H1 (cell line): Measurements from ENCODE around the gene MAGI3.

Experiments used
- CHD1 ChIP-seq: IDR thresholded peaks from 2 replicates; pipeline ENCODE4 v1.6.1; 2012; ENCODE audit warnings: low read depth, low read length, improper control_type of control experiment
- EP300 ChIP-seq, 2 experiments: IDR thresholded peaks; 1 replicate in 1 of 2; 2 replicates in 1 of 2; pipeline ENCODE4 v1.6.1; 2011 to 2012; ENCODE audit warnings: low read depth in 2 of 2, low read length in 2 of 2, mild to moderate bottlenecking in 2 of 2, borderline replicate concordance in 1 of 2, inconsistent platforms in 1 of 2, moderate library complexity in 1 of 2
- EZH2 ChIP-seq: fragments of 200-600 bp; sonication (generic); IDR thresholded peaks from 2 replicates; pipeline ENCODE4 v1.7.1; 2012; ENCODE audit warnings: low read depth, mild to moderate bottlenecking, moderate library complexity, low read length, inconsistent platforms; ENCODE audit not compliant: severe bottlenecking
- HDAC2 ChIP-seq, 2 experiments: fragments of 300-600 bp in 1 of 2; sonication (generic) in 1 of 2; IDR thresholded peaks; 2 replicates each; pipeline ENCODE4 v1.6.1; 2011 to 2012; ENCODE audit warnings: low read depth in 2 of 2, low read length in 2 of 2, mild to moderate bottlenecking in 2 of 2, moderate library complexity in 2 of 2, borderline replicate concordance in 1 of 2, inconsistent platforms in 1 of 2
- NANOG ChIP-seq: IDR thresholded peaks from 2 replicates; pipeline ENCODE4 v1.6.1; 2011; ENCODE audit warnings: low read length, low read depth, mild to moderate bottlenecking, inconsistent platforms; ENCODE audit not compliant: insufficient read depth, poor library complexity, severe bottlenecking
- POLR2A ChIP-seq, 2 experiments: IDR thresholded peaks; 1 replicate in 1 of 2; 2 replicates in 1 of 2; pipeline ENCODE4 v1.6.1; 2011; ENCODE audit warnings: low read depth in 2 of 2, low read length in 2 of 2, mild to moderate bottlenecking in 2 of 2; ENCODE audit errors: control extremely low read depth in 1 of 2
- POLR2AphosphoS5 ChIP-seq: IDR thresholded peaks from 2 replicates; pipeline ENCODE4 v1.6.1; 2011; ENCODE audit warnings: low read depth, low read length
- SIN3A ChIP-seq, 2 experiments: IDR thresholded peaks in 1 of 2; conservative IDR thresholded peaks in 1 of 2; 2 replicates each; pipeline ENCODE4 v1.6.1; 2011 to 2012; ENCODE audit warnings: low read length in 2 of 2, improper control_type of control experiment in 1 of 2, low read depth in 1 of 2, mild to moderate bottlenecking in 1 of 2
- TF ChIP-seq, protein P1 (sequence below), 3 experiments: IDR thresholded peaks; 1 replicate in 2 of 3; 2 replicates in 1 of 3; pipeline versions ENCODE4 v1.5.1 to v1.6.1; 2011; ENCODE audit warnings: low read length in 3 of 3, mild to moderate bottlenecking in 3 of 3, inconsistent platforms in 2 of 3, low read depth in 1 of 3, moderate library complexity in 1 of 3; ENCODE audit not compliant: insufficient read depth in 1 of 3; ENCODE audit errors: control extremely low read depth in 1 of 3
- TF ChIP-seq, protein P2 (sequence below): IDR thresholded peaks from 2 replicates; pipeline ENCODE4 v1.6.1; 2011; ENCODE audit warnings: low read depth, mild to moderate bottlenecking, low read length; ENCODE audit not compliant: insufficient read depth

DNA sequence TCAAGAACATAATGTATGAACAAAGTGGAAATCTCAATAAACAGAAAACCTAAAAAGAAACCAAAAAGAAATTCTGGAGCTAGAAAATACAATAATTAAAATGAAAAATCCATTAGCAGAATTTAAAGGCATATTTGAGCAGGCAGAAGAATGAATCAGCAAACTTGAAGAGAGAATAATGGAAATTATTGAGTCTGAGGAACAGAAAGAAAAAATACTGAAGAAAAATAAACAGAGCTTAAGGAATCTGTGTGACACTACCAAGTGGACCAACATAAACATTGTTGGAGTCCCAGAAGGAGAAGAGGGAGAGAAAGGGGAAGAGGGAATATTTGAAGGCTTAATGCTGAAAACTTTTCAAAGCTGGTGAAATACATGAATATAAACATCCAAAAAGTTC, 54.5 kb downstream of the MAGI3 start:
- TF ChIP-seq SIN3A (conservative IDR thresholded peaks at IDR 0.05 in 1 of 2, IDR thresholded peaks at IDR 0.05 in 1 of 2; ENCODE audit: low read depth in 1 of 2, low read length in 2 of 2) (no peak), EZH2 (no peak), EP300 (IDR thresholded peaks at IDR 0.05; ENCODE audit: borderline replicate concordance in 1 of 2, low read depth in 2 of 2, low read length in 2 of 2) (no peak), POLR2AphosphoS5 (no peak), HDAC2 (IDR thresholded peaks at IDR 0.05; ENCODE audit: borderline replicate concordance in 1 of 2, low read depth in 2 of 2, low read length in 2 of 2) (no peak), POLR2A (IDR thresholded peaks at IDR 0.05; ENCODE audit: control extremely low read depth in 1 of 2, low read depth in 2 of 2, low read length in 2 of 2) (no peak), NANOG (no peak), CHD1 (no peak)
- TF ChIP-seq, protein P1, sequence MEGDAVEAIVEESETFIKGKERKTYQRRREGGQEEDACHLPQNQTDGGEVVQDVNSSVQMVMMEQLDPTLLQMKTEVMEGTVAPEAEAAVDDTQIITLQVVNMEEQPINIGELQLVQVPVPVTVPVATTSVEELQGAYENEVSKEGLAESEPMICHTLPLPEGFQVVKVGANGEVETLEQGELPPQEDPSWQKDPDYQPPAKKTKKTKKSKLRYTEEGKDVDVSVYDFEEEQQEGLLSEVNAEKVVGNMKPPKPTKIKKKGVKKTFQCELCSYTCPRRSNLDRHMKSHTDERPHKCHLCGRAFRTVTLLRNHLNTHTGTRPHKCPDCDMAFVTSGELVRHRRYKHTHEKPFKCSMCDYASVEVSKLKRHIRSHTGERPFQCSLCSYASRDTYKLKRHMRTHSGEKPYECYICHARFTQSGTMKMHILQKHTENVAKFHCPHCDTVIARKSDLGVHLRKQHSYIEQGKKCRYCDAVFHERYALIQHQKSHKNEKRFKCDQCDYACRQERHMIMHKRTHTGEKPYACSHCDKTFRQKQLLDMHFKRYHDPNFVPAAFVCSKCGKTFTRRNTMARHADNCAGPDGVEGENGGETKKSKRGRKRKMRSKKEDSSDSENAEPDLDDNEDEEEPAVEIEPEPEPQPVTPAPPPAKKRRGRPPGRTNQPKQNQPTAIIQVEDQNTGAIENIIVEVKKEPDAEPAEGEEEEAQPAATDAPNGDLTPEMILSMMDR (IDR thresholded peaks at IDR 0.05; ENCODE audit: control extremely low read depth in 1 of 3, insufficient read depth in 1 of 3, low read depth in 1 of 3, low read length in 3 of 3), result no peak
- TF ChIP-seq, protein P2, sequence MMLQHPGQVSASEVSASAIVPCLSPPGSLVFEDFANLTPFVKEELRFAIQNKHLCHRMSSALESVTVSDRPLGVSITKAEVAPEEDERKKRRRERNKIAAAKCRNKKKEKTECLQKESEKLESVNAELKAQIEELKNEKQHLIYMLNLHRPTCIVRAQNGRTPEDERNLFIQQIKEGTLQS, result no peak
